B cell (primary cell): ENCODE measurements around the gene ESRRB. TPM values are rescaled to one million over a fixed set of nuclear protein-coding genes. Genes with fewer than 3 reads are reported as not detected.

Experiments used
- ATAC-seq: fragments of 200-7000 bp; cut with Tn5 transposase; one replicate; pipeline ENCODE4 v1.10.0; 2021; ENCODE audit warnings: low read depth, mild to moderate bottlenecking, moderate number of reproducible peaks, moderate library complexity
- CTCF ChIA-PET: fragments of 350-600 bp; sonication (Branson Sonifier 250); formaldehyde crosslinking; loops from one replicate; lab custom pipeline; 2021; ENCODE audit warnings: antibody characterized with exemption, inconsistent platforms; lab: Charles Lee
- POLR2A ChIA-PET: fragments of 350-600 bp; sonication (Branson Sonifier 250); formaldehyde crosslinking; loops from one replicate; lab custom pipeline; 2021; ENCODE audit warnings: antibody characterized with exemption; lab: Charles Lee
- DNase-seq: peaks from one replicate; pipeline ENCODE4 v3.0.0; 2013
- H2AFZ ChIP-seq: 2 replicates; pipeline ENCODE4 v1.6.1; 2012; ENCODE audit warnings: mild to moderate bottlenecking, low read depth, low read length; ENCODE audit not compliant: insufficient read depth, poor library complexity, severe bottlenecking
- H3K27ac ChIP-seq, 2 donors: 1 replicate in 1 of 2; 2 replicates in 1 of 2; pipeline ENCODE4 v1.5.1; 2012 to 2013; ENCODE audit warnings: low read length in 2 of 2, mild to moderate bottlenecking in 2 of 2, moderate library complexity in 1 of 2
- H3K27me3 ChIP-seq, 4 experiments: fragments of 200-600 bp in 1 of 4; sonication (generic) in 1 of 4; replicated peaks in 1 of 4; 1 replicate in 2 of 4; 2 replicates in 2 of 4; pipeline versions ENCODE4 v1.6.1 to v1.7.0; 2013 to 2016; ENCODE audit warnings: low read length in 3 of 4, mild to moderate bottlenecking in 2 of 4, mixed read lengths in 1 of 4, moderate library complexity in 1 of 4; ENCODE audit not compliant: insufficient read depth in 4 of 4, control insufficient read depth in 3 of 4; ENCODE audit errors: control extremely low read depth in 1 of 4
- H3K36me3 ChIP-seq, 2 experiments: replicated peaks in 1 of 2; 1 replicate in 1 of 2; 2 replicates in 1 of 2; pipeline versions ENCODE4 v1.6.1 to v1.7.1; 2013; ENCODE audit warnings: low read length in 1 of 2; ENCODE audit not compliant: insufficient read depth in 2 of 2, control insufficient read depth in 1 of 2; ENCODE audit errors: control extremely low read depth in 1 of 2, extremely low read depth in 1 of 2
- H3K4me1 ChIP-seq, 2 donors: fragments of 200-600 bp in 1 of 2; sonication (generic) in 1 of 2; 1 replicate in 1 of 2; 2 replicates in 1 of 2; pipeline versions ENCODE4 v1.5.1 to v1.6.1; 2013 to 2017; ENCODE audit warnings: low read length in 2 of 2; ENCODE audit not compliant: control insufficient read depth in 2 of 2, insufficient read depth in 2 of 2
- H3K4me2 ChIP-seq: replicated peaks from 2 replicates; pipeline ENCODE3; 2012; ENCODE audit warnings: mild to moderate bottlenecking, low read depth, low read length; ENCODE audit not compliant: poor library complexity, severe bottlenecking
- H3K4me3 ChIP-seq, 5 experiments: fragments of 200-600 bp in 1 of 5; sonication (generic) in 1 of 5; 1 replicate in 3 of 5; 2 replicates in 2 of 5; pipeline versions ENCODE4 v1.5.1 to v1.7.0; 2011 to 2016; ENCODE audit warnings: low read length in 4 of 5, mild to moderate bottlenecking in 4 of 5, low read depth in 2 of 5, control low read depth in 1 of 5, moderate library complexity in 1 of 5; ENCODE audit not compliant: insufficient read depth in 1 of 5; ENCODE audit errors: control extremely low read depth in 1 of 5, extremely low read depth in 1 of 5
- H3K79me2 ChIP-seq: fragments of 200-600 bp; sonication (generic); one replicate; pipeline ENCODE4 v1.6.0; 2016; ENCODE audit warnings: low read length; ENCODE audit not compliant: control insufficient read depth, insufficient read depth
- H3K9ac ChIP-seq: fragments of 200-600 bp; sonication (generic); 2 replicates; pipeline ENCODE4 v1.6.1; 2017; ENCODE audit warnings: mild to moderate bottlenecking, low read length, moderate library complexity
- H3K9me3 ChIP-seq, 3 donors: one replicate each; pipeline versions ENCODE4 v1.6.1 to v1.7.1; 2013; ENCODE audit warnings: low read length in 2 of 3; ENCODE audit not compliant: control insufficient read depth in 2 of 3, insufficient read depth in 1 of 3; ENCODE audit errors: control extremely low read depth in 1 of 3
- H4K20me1 ChIP-seq: 2 replicates; pipeline ENCODE4 v1.6.0; 2012; ENCODE audit warnings: mild to moderate bottlenecking, low read length; ENCODE audit not compliant: insufficient read depth, control insufficient read depth, poor library complexity, severe bottlenecking
- H3K27ac Mint-ChIP-seq: one replicate; pipeline ENCODE4 v1.8.0; 2021; ENCODE audit warnings: mixed read lengths
- H3K27me3 Mint-ChIP-seq: one replicate; pipeline ENCODE4 v1.8.0; 2021; ENCODE audit warnings: mixed read lengths
- H3K4me1 Mint-ChIP-seq: one replicate; pipeline ENCODE4 v1.8.0; 2021; ENCODE audit warnings: mixed read lengths
- H3K4me3 Mint-ChIP-seq: one replicate; pipeline ENCODE4 v1.8.0; 2021; ENCODE audit warnings: mixed read lengths
- H3K9me3 Mint-ChIP-seq: one replicate; pipeline ENCODE4 v1.8.0; 2022; ENCODE audit warnings: mixed read lengths; ENCODE audit not compliant: insufficient read depth
- EZH2 ChIP-seq: IDR thresholded peaks from 2 replicates; pipeline ENCODE4 v1.6.1; 2012; ENCODE audit warnings: borderline replicate concordance, low read depth, mild to moderate bottlenecking, moderate library complexity, low read length; ENCODE audit not compliant: insufficient read depth, poor library complexity, severe bottlenecking
- WGBS: methylation state at CpG from one replicate; pipeline ENCODE4 v1.1.5; 2013; ENCODE audit warnings: missing lambda C conversion rate; ENCODE audit not compliant: insufficient coverage; 5-methylcytosine and 5-hydroxymethylcytosine counted together
- intact Hi-C: fragments of 100-400 bp; cut with micrococcal nuclease; formaldehyde crosslinking; loops from one replicate; pipeline ENCODE4 v1.10.0; 2022
- polyA plus RNA-seq: library from polyadenylated mRNA; depleted of rRNA; stranded (reverse); fragments of >200 nt; gene quantifications from 2 replicates; pipeline ENCODE4 v1.2.3, GENCODE V29; 2012
- total RNA-seq, 2 donors: library from RNA; stranded (reverse); fragments of 120-200 nt in 1 of 2; gene quantifications; 1 replicate in 1 of 2; 2 replicates in 1 of 2; pipeline versions ENCODE4 v1.2.3 to v1.2.4, GENCODE V29; 2013 to 2022
- TF ChIP-seq, protein P1 (sequence below): fragments of 200-600 bp; IDR thresholded peaks from one replicate; pipeline ENCODE4 v1.8.0; 2022; ENCODE audit warnings: antibody characterized with exemption, mild to moderate bottlenecking

The ESRRB gene
- total and polyA plus RNA-seq, 2 donors (not counting 1 experiment from before 2014, with no cell fraction given), result 0.13 TPM; not detected in 1

DNA sequence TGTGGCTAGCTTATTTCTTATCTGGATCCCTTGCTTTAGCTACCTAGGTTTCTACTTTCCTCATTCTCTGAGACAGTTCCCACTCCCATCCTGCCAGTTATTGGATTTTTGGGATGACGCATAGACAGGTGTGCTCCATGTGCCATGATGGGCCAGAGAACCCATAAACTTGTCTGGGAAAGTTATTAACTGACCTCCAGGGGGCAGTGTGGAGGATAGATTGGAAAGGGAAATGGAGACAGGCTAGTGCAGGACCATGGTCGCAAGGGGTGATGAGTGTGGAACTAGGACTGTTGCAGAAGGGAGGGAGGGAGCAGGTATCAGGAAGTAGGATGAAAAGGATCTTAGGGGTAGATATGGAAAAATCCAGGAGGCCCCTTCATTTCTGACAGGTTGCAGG is 80.3 kb downstream of the ESRRB start:
- Histone ChIP-seq H3K27me3 (no peaks in the 10 kb centered on the region), H3K79me2 (no peaks in the 10 kb centered on the region), H3K36me3 (no peaks in the 10 kb centered on the region), H3K27ac (no peak overlapping the region), H3K4me3 (no peak overlapping the region), H3K4me2 (no peak overlapping the region), H3K9ac (no peak overlapping the region), H3K9me3 (no peaks in the 10 kb centered on the region), H3K4me1 (no peaks in the 10 kb centered on the region), H2AFZ (no peak overlapping the region), H4K20me1 (no peaks in the 10 kb centered on the region)
- DNase-seq (peak; percentile 16), ATAC-seq (no peak)
- ChIA-PET POLR2A (no interaction called here), CTCF (interaction anchor here (0.5 to 1.6 kb wide), 2 partner anchors 35 to 201 kb away, joined by 3 to 4 read pairs; no protein-coding TSS in a partner anchor)
- TF ChIP-seq, protein P1, sequence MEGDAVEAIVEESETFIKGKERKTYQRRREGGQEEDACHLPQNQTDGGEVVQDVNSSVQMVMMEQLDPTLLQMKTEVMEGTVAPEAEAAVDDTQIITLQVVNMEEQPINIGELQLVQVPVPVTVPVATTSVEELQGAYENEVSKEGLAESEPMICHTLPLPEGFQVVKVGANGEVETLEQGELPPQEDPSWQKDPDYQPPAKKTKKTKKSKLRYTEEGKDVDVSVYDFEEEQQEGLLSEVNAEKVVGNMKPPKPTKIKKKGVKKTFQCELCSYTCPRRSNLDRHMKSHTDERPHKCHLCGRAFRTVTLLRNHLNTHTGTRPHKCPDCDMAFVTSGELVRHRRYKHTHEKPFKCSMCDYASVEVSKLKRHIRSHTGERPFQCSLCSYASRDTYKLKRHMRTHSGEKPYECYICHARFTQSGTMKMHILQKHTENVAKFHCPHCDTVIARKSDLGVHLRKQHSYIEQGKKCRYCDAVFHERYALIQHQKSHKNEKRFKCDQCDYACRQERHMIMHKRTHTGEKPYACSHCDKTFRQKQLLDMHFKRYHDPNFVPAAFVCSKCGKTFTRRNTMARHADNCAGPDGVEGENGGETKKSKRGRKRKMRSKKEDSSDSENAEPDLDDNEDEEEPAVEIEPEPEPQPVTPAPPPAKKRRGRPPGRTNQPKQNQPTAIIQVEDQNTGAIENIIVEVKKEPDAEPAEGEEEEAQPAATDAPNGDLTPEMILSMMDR, result peak; percentile 36
- TF ChIP-seq EZH2, result no peak
- H3K4me1 Mint-ChIP-seq, result no peaks in the 10 kb centered on the region
- peaks cover 22% of the 10 kb centered on the region for H3K27me3 Mint-ChIP-seq
- no peak overlapping the region for H3K27ac Mint-ChIP-seq
- no peak overlapping the region for H3K4me3 Mint-ChIP-seq
- WGBS, result 59% methylated on average over 2 of the region's 2 CpGs
- no peaks in the 10 kb centered on the region for H3K9me3 Mint-ChIP-seq
- intact Hi-C loops, result no loop called here

- H3K27me3 Mint-ChIP-seq, result peaks cover 20% of the 10 kb centered on the region
- no peak overlapping the region for H3K27ac Mint-ChIP-seq
- H3K27me3 ChIP-seq, result no peaks in the 10 kb centered on the region
- no peak for TF ChIP-seq EZH2
- TF ChIP-seq, protein P1, result no peak
- H4K20me1 ChIP-seq, result no peaks in the 10 kb centered on the region
- WGBS, result 95% methylated on average over 4 of the region's 9 CpGs
- ATAC-seq (no peak), DNase-seq (no peak)
- H2AFZ ChIP-seq, result no peak overlapping the region
- CTCF ChIA-PET, result interaction anchor here (1.6 kb wide), 1 partner anchor 34 kb away, joined by 3 read pairs; no protein-coding TSS in a partner anchor
- POLR2A ChIA-PET, result no interaction called here
- H3K9me3 ChIP-seq, result no peaks in the 10 kb centered on the region
- no peak overlapping the region for H3K27ac ChIP-seq
- intact Hi-C loops, result no loop called here
- H3K4me2 ChIP-seq, result no peak overlapping the region
- no peak overlapping the region for H3K4me3 Mint-ChIP-seq
- H3K9me3 Mint-ChIP-seq, result no peaks in the 10 kb centered on the region
- H3K4me1 ChIP-seq, result no peaks in the 10 kb centered on the region
- no peaks in the 10 kb centered on the region for H3K79me2 ChIP-seq
- H3K4me1 Mint-ChIP-seq, result no peaks in the 10 kb centered on the region
- H3K9ac ChIP-seq, result no peak overlapping the region
- no peaks in the 10 kb centered on the region for H3K36me3 ChIP-seq
- no peak overlapping the region for H3K4me3 ChIP-seq
Observed at GRCh38 chr14:76456891-76457586, 81.1 kb downstream of the ESRRB start.
